Breast epithelium (tissue), 4 donors: Measurements from ENCODE around the gene PAPPA. TPM values are rescaled to one million over a fixed set of nuclear protein-coding genes. Genes with fewer than 3 reads are reported as not detected.

Experiments
- DNase-seq, 2 donors: peaks; one replicate each; pipeline ENCODE4 v3.0.0-alpha.2; 2019; ENCODE audit warnings: low spot score in 2 of 2
- H3K27ac ChIP-seq, 2 donors: fragments of 200-600 bp; sonication (generic) in 1 of 2; one replicate each; pipeline ENCODE4 v1.5.1; 2016 to 2019; ENCODE audit warnings: mild to moderate bottlenecking in 1 of 2
- H3K27me3 ChIP-seq, 2 donors: fragments of 200-600 bp; sonication (generic) in 1 of 2; one replicate each; pipeline versions ENCODE4 v1.5.1 to v1.6.0; 2017 to 2019; ENCODE audit warnings: control low read depth in 1 of 2, mild to moderate bottlenecking in 1 of 2
- H3K36me3 ChIP-seq: fragments of 200-600 bp; one replicate; pipeline ENCODE4 v1.5.1; 2019
- H3K4me1 ChIP-seq, 2 donors: fragments of 200-600 bp; sonication (generic); one replicate each; pipeline ENCODE4 v1.5.1; 2016 to 2019; ENCODE audit warnings: control low read depth in 1 of 2
- H3K4me3 ChIP-seq, 3 donors: fragments of 200-600 bp; sonication (generic); 1 replicate in 2 of 3; 2 replicates in 1 of 3; pipeline ENCODE4 v1.5.1; 2016 to 2019; ENCODE audit warnings: mild to moderate bottlenecking in 3 of 3, moderate library complexity in 2 of 3
- H3K9me3 ChIP-seq, 2 donors: fragments of 200-600 bp; sonication (generic) in 1 of 2; one replicate each; pipeline ENCODE4 v1.5.1; 2016 to 2019; ENCODE audit warnings: control low read depth in 1 of 2
- CTCF ChIP-seq, 3 donors: fragments of 450-650 bp; IDR thresholded peaks; one replicate each; pipeline ENCODE4 v1.5.1; 2016 to 2017; ENCODE audit warnings: antibody characterized with exemption in 3 of 3, mild to moderate bottlenecking in 3 of 3, moderate library complexity in 3 of 3
- POLR2A ChIP-seq: fragments of 450-650 bp; IDR thresholded peaks from one replicate; pipeline ENCODE4 v1.6.1; 2016; ENCODE audit warnings: antibody characterized with exemption, mild to moderate bottlenecking, moderate library complexity
- POLR2AphosphoS5 ChIP-seq, 3 donors: sonication (generic); formaldehyde crosslinking; IDR thresholded peaks; one replicate each; pipeline ENCODE4 v1.6.1; 2017; ENCODE audit warnings: antibody characterized with exemption in 3 of 3
- intact Hi-C: fragments of 100-400 bp; cut with DNase I; formaldehyde crosslinking; loops from one replicate; pipeline ENCODE4 v1.15.1; 2023; ENCODE audit warnings: low total_unique reads
- total RNA-seq, 3 donors: library from RNA; depleted of rRNA; stranded (reverse); fragments of >200 nt; gene quantifications; one replicate each; pipeline ENCODE4 v1.1.0, GENCODE V29; 2016

The PAPPA gene
- total RNA-seq, 3 donors from 2014 or later, result 2.6 to 3.4 (median 3.4) TPM

- no peaks in the 10 kb centered on the region for H3K9me3 ChIP-seq
- no peaks in the 10 kb centered on the region for H3K27me3 ChIP-seq
- no peak overlapping the region for H3K27ac ChIP-seq
- TF ChIP-seq POLR2A (no peak), POLR2AphosphoS5 (IDR thresholded peaks at IDR 0.05) (no peak), CTCF (IDR thresholded peaks at IDR 0.05) (no peak)
- H3K36me3 ChIP-seq, result no peaks in the 10 kb centered on the region
- no peak overlapping the region for H3K4me3 ChIP-seq
- no peaks in the 10 kb centered on the region for H3K4me1 ChIP-seq
- no peak for DNase-seq
- intact Hi-C loops, result loop anchor here (10.0 kb wide), 1 partner anchor 1065 kb away; no protein-coding TSS in a partner anchor
Observed at GRCh38 chr9:116369706-116370105, 216.1 kb downstream of the PAPPA start.

- TF ChIP-seq CTCF (IDR thresholded peaks at IDR 0.05) (no peak), POLR2AphosphoS5 (IDR thresholded peaks at IDR 0.05) (no peak), POLR2A (no peak)
- H3K27me3 ChIP-seq, result no peaks in the 10 kb centered on the region
- no peaks in the 10 kb centered on the region for H3K9me3 ChIP-seq
- no peak overlapping the region for H3K4me3 ChIP-seq
- H3K36me3 ChIP-seq, result no peaks in the 10 kb centered on the region
- no peaks in the 10 kb centered on the region for H3K4me1 ChIP-seq
- no peak for DNase-seq
- no peak overlapping the region for H3K27ac ChIP-seq
- intact Hi-C loops, result no loop called here
Observed at GRCh38 chr9:116370556-116370955, 217.0 kb downstream of the PAPPA start.

GRCh38 chr9:116372081-116372673, 218.6 kb downstream of the PAPPA start:
- TF ChIP-seq CTCF (IDR thresholded peaks at IDR 0.05), result no peak
- TF ChIP-seq POLR2AphosphoS5 (IDR thresholded peaks at IDR 0.05), result no peak
- TF ChIP-seq POLR2A, result no peak
- no peaks in the 10 kb centered on the region for H3K4me1 ChIP-seq
- H3K27me3 ChIP-seq, result no peaks in the 10 kb centered on the region
- no peaks in the 10 kb centered on the region for H3K9me3 ChIP-seq
- intact Hi-C loops, result no loop called here
- no peak overlapping the region for H3K4me3 ChIP-seq
- no peaks in the 10 kb centered on the region for H3K36me3 ChIP-seq
- no peak overlapping the region for H3K27ac ChIP-seq
- DNase-seq, result no peak

GRCh38 chr9:116372786-116373185, 219.2 kb downstream of the PAPPA start:
- intact Hi-C loops, result no loop called here
- Histone ChIP-seq H3K4me3 (no peak overlapping the region), H3K4me1 (no peaks in the 10 kb centered on the region), H3K9me3 (no peaks in the 10 kb centered on the region), H3K27ac (no peak overlapping the region), H3K36me3 (no peaks in the 10 kb centered on the region), H3K27me3 (no peaks in the 10 kb centered on the region)
- no peak for TF ChIP-seq POLR2AphosphoS5 (IDR thresholded peaks at IDR 0.05)
- TF ChIP-seq CTCF (IDR thresholded peaks at IDR 0.05), result no peak
- TF ChIP-seq POLR2A, result no peak
- DNase-seq, result no peak

- Histone ChIP-seq H3K27ac (no peak overlapping the region), H3K4me1 (no peaks in the 10 kb centered on the region), H3K27me3 (no peaks in the 10 kb centered on the region), H3K4me3 (no peak overlapping the region), H3K9me3 (no peaks in the 10 kb centered on the region), H3K36me3 (no peaks in the 10 kb centered on the region)
- TF ChIP-seq CTCF (IDR thresholded peaks at IDR 0.05), result no peak
- no peak for DNase-seq
- intact Hi-C loops, result no loop called here
Observed at GRCh38 chr9:116377179-116377798, 223.7 kb downstream of the PAPPA start.
